H9 (cell line): ENCODE data around the gene CSTPP1. TPM values are rescaled to one million over a fixed set of nuclear protein-coding genes. Genes with fewer than 3 reads are reported as not detected.

Source experiments
- DNase-seq: peaks from one replicate; pipeline ENCODE4 v3.0.0-alpha.2; 2017
- H2AFZ ChIP-seq: one replicate; pipeline ENCODE4 v1.6.1; 2013; ENCODE audit warnings: mild to moderate bottlenecking, low read length, control low read depth, moderate library complexity
- H2AK5ac ChIP-seq: 2 replicates; pipeline ENCODE4 v1.6.1; 2013; ENCODE audit warnings: low read length, control low read depth, mixed read lengths; ENCODE audit not compliant: insufficient read length
- H2BK120ac ChIP-seq: one replicate; pipeline ENCODE4 v1.6.1; 2013; ENCODE audit warnings: low read depth, mild to moderate bottlenecking, low read length, control low read depth, inconsistent platforms; ENCODE audit not compliant: poor library complexity, severe bottlenecking
- H2BK12ac ChIP-seq: 2 replicates; pipeline ENCODE4 v1.6.1; 2013; ENCODE audit warnings: low read length, control low read depth, mixed read lengths, low read depth; ENCODE audit not compliant: insufficient read length
- H2BK15ac ChIP-seq: 2 replicates; pipeline ENCODE4 v1.6.1; 2013; ENCODE audit warnings: low read depth, low read length, control low read depth
- H2BK20ac ChIP-seq: one replicate; pipeline ENCODE4 v1.6.1; 2013; ENCODE audit warnings: low read depth, mild to moderate bottlenecking, low read length, control low read depth, inconsistent platforms; ENCODE audit not compliant: poor library complexity, severe bottlenecking
- H2BK5ac ChIP-seq: 2 replicates; pipeline ENCODE4 v1.6.1; 2013; ENCODE audit warnings: low read length, control low read depth, mixed read lengths; ENCODE audit not compliant: insufficient read length
- H3K14ac ChIP-seq: 2 replicates; pipeline ENCODE4 v1.6.1; 2013; ENCODE audit warnings: low read length, control low read depth; ENCODE audit not compliant: insufficient read depth
- H3K18ac ChIP-seq: 2 replicates; pipeline ENCODE4 v1.6.1; 2013; ENCODE audit warnings: low read depth, mild to moderate bottlenecking, mixed read lengths, low read length, control low read depth; ENCODE audit not compliant: insufficient read length
- H3K23ac ChIP-seq: 2 replicates; pipeline ENCODE4 v1.6.1; 2013; ENCODE audit warnings: low read length, control low read depth, mixed read lengths, low read depth; ENCODE audit not compliant: insufficient read length
- H3K23me2 ChIP-seq: 2 replicates; pipeline ENCODE4 v1.6.1; 2013; ENCODE audit warnings: low read depth, mild to moderate bottlenecking, mixed read lengths, low read length, control low read depth; ENCODE audit not compliant: insufficient read length, poor library complexity, severe bottlenecking
- H3K27ac ChIP-seq: 2 replicates; pipeline ENCODE4 v1.5.1; 2013; ENCODE audit warnings: low read length, control low read depth, mixed read lengths, low read depth; ENCODE audit not compliant: insufficient read length
- H3K27me3 ChIP-seq: 2 replicates; pipeline ENCODE4 v1.6.1; 2013; ENCODE audit warnings: low read length, control low read depth, inconsistent platforms; ENCODE audit not compliant: insufficient read depth
- H3K4ac ChIP-seq: 2 replicates; pipeline ENCODE4 v1.6.1; 2013; ENCODE audit warnings: low read depth, mild to moderate bottlenecking, control low read depth, inconsistent platforms, low read length, moderate library complexity
- H3K4me1 ChIP-seq: 2 replicates; pipeline ENCODE4 v1.6.1; 2013; ENCODE audit warnings: low read length, control low read depth, inconsistent platforms; ENCODE audit not compliant: insufficient read depth
- H3K4me2 ChIP-seq: 2 replicates; pipeline ENCODE4 v1.6.1; 2013; ENCODE audit warnings: low read length, control low read depth, mixed read lengths; ENCODE audit not compliant: insufficient read length, insufficient read depth
- H3K56ac ChIP-seq: 2 replicates; pipeline ENCODE4 v1.6.1; 2013; ENCODE audit warnings: low read depth, mild to moderate bottlenecking, mixed read lengths, low read length, control low read depth; ENCODE audit not compliant: insufficient read length
- H3K79me1 ChIP-seq: 2 replicates; pipeline ENCODE4 v1.6.1; 2013; ENCODE audit warnings: low read depth, mild to moderate bottlenecking, moderate library complexity, low read length, control low read depth, inconsistent platforms; ENCODE audit not compliant: insufficient read depth, poor library complexity, severe bottlenecking
- H3K79me2 ChIP-seq: 2 replicates; pipeline ENCODE4 v1.6.1; 2013; ENCODE audit warnings: low read length, control low read depth, inconsistent platforms; ENCODE audit not compliant: insufficient read depth
- H3K9ac ChIP-seq: 2 replicates; pipeline ENCODE4 v1.6.1; 2013; ENCODE audit warnings: low read length, control low read depth, mixed read lengths; ENCODE audit not compliant: insufficient read length; ENCODE audit errors: extremely low read depth
- H3K9me3 ChIP-seq: one replicate; pipeline ENCODE4 v1.6.1; 2013; ENCODE audit warnings: low read depth, low read length, inconsistent platforms; ENCODE audit not compliant: control insufficient read depth
- H3T11ph ChIP-seq: one replicate; pipeline ENCODE4 v1.6.1; 2013; ENCODE audit warnings: mild to moderate bottlenecking, low read length, control low read depth, inconsistent platforms
- H4K20me1 ChIP-seq: one replicate; pipeline ENCODE4 v1.6.1; 2013; ENCODE audit not compliant: control insufficient read depth, insufficient read length, insufficient read depth
- H4K5ac ChIP-seq: 2 replicates; pipeline ENCODE4 v1.6.1; 2013; ENCODE audit warnings: low read depth, mild to moderate bottlenecking, mixed read lengths, low read length, control low read depth; ENCODE audit not compliant: insufficient read length
- H4K8ac ChIP-seq: replicated peaks from 2 replicates; pipeline ENCODE4 v1.6.1; 2013; ENCODE audit warnings: low read length, control low read depth, mixed read lengths, low read depth; ENCODE audit not compliant: insufficient read length
- H4K91ac ChIP-seq: 2 replicates; pipeline ENCODE4 v1.6.1; 2013; ENCODE audit warnings: low read depth, mild to moderate bottlenecking, moderate library complexity, mixed read lengths, low read length, control low read depth; ENCODE audit not compliant: insufficient read length
- H3K27ac Mint-ChIP-seq, 3 experiments: 2 replicates in 2 of 3; 3 replicates in 1 of 3; pipeline ENCODE4 v1.8.0; 2020 to 2021; ENCODE audit warnings: mixed read lengths in 3 of 3, mild to moderate bottlenecking in 1 of 3, moderate library complexity in 1 of 3
- H3K27me3 Mint-ChIP-seq: 2 replicates; pipeline ENCODE4 v1.8.0; 2021; ENCODE audit warnings: low read depth, mild to moderate bottlenecking, moderate library complexity, mixed read lengths
- H3K36me3 Mint-ChIP-seq, 3 experiments: 2 replicates in 2 of 3; 3 replicates in 1 of 3; pipeline ENCODE4 v1.8.0; 2020 to 2021; ENCODE audit warnings: low read depth in 3 of 3, mixed read lengths in 3 of 3; ENCODE audit not compliant: insufficient read depth in 1 of 3
- H3K4me1 Mint-ChIP-seq, 2 experiments: 2 replicates each; pipeline ENCODE4 v1.8.0; 2020; ENCODE audit warnings: mixed read lengths in 2 of 2
- H3K4me3 Mint-ChIP-seq, 2 experiments: 2 replicates in 1 of 2; 3 replicates in 1 of 2; pipeline ENCODE4 v1.8.0; 2020 to 2021; ENCODE audit warnings: mild to moderate bottlenecking in 2 of 2, mixed read lengths in 2 of 2, moderate library complexity in 1 of 2
- H3K9me3 Mint-ChIP-seq, 2 experiments: 2 replicates in 1 of 2; 3 replicates in 1 of 2; pipeline ENCODE4 v1.8.0; 2020; ENCODE audit warnings: mild to moderate bottlenecking in 2 of 2, mixed read lengths in 2 of 2, moderate library complexity in 1 of 2
- CTCF ChIP-seq: fragments of 200-600 bp; sonication (generic); conservative IDR thresholded peaks from 3 replicates; pipeline ENCODE4 v1.8.0; 2021; ENCODE audit warnings: antibody characterized with exemption, mild to moderate bottlenecking
- WGBS: extraction: QIAGEN DNeasy Blood & Tissue Kit; methylation state at CpG from one replicate; pipeline ENCODE4 v1.1.7; 2013; ENCODE audit warnings: missing lambda C conversion rate, low lambda C conversion rate, mixed read lengths; ENCODE audit not compliant: insufficient read length; ENCODE audit errors: extremely low coverage; 5-methylcytosine and 5-hydroxymethylcytosine counted together
- total RNA-seq: library from RNA; stranded (reverse); gene quantifications from 2 replicates; pipeline ENCODE4 v1.2.1, GENCODE V29; 2021

CSTPP1 gene
- total RNA-seq, 1 experiment from 2014 or later = 21.2 TPM

- Histone ChIP-seq H3K23ac (no peak overlapping the region), H3K4me1 (no peaks in the 10 kb centered on the region), H2BK20ac (no peak overlapping the region), H4K20me1 (no peaks in the 10 kb centered on the region), H3K4ac (no peak overlapping the region), H3K79me1 (no peaks in the 10 kb centered on the region), H2AK5ac (no peak overlapping the region), H3K27me3 (no peaks in the 10 kb centered on the region), H2BK15ac (no peak overlapping the region), H4K91ac (no peak overlapping the region), H2BK5ac (no peak overlapping the region), H4K8ac (no peak overlapping the region), H2AFZ (no peak overlapping the region), H3K9me3 (no peaks in the 10 kb centered on the region), H3K4me2 (no peak overlapping the region), H3K27ac (no peak overlapping the region), H3K23me2 (no peaks in the 10 kb centered on the region), H3K9ac (no peak overlapping the region), H3K56ac (no peak overlapping the region), H2BK120ac (no peak overlapping the region), H4K5ac (no peak overlapping the region), H3K18ac (no peak overlapping the region), H3K79me2 (no peaks in the 10 kb centered on the region), H3T11ph (no peak overlapping the region), H2BK12ac (no peak overlapping the region), H3K14ac (no peak overlapping the region; the same call in 1 of the 2 replicates)
- Mint-ChIP-seq H3K27ac (peak overlapping the region in 1 of 3 experiments; percentile 44; a peak in 1 of 7 replicates), H3K36me3 (peaks cover 0 to 3% (median 0%) of the 10 kb centered on the region in 3 experiments; a peak in 2 of 7 replicates), H3K27me3 (no peaks in the 10 kb centered on the region), H3K4me3 (no peak overlapping the region), H3K9me3 (no peaks in the 10 kb centered on the region), H3K4me1 (peaks cover 10 to 14% of the 10 kb centered on the region in 2 experiments)
- no peak for TF ChIP-seq CTCF
- no CpG with 5 or more reads among the region's 3 CpGs for WGBS
- DNase-seq = no peak
These were observed 206.8 kb downstream of the CSTPP1 start for GRCh38 chr11:47143322-47143721.
